A549 (cell line): Measurements from ENCODE around the gene SEMA6B. TPM values are rescaled to one million over a fixed set of nuclear protein-coding genes. Genes with fewer than 3 reads are reported as not detected.

Experiments used
- ATAC-seq, 2 experiments: fragments of 200-7000 bp in 1 of 2; fragments of >200 bp in 1 of 2; cut with Nextera tagmentation in 1 of 2; cut with Tn5 transposase in 1 of 2; 3 replicates each; pipeline versions ENCODE4 v1.8.0 to v1.9.1; 2018 to 2020; ENCODE audit warnings: mild to moderate bottlenecking in 1 of 2, moderate library complexity in 1 of 2
- CTCF ChIA-PET: fragments of 300-600 bp; sonication (Branson Sonifier 250); formaldehyde crosslinking; extraction: SDS; loops from one replicate; lab custom pipeline; 2021; ENCODE audit warnings: antibody characterized with exemption, inconsistent platforms; lab: Yijun Ruan, JAX
- POLR2A ChIA-PET: fragments of 350-600 bp; formaldehyde crosslinking; extraction: SDS; loops from one replicate; lab custom pipeline; 2021; ENCODE audit warnings: antibody characterized with exemption, inconsistent platforms; lab: Yijun Ruan, JAX
- DNase-seq, 2 experiments: peaks; one replicate each; pipeline versions ENCODE4 v3.0.0 to v3.0.0-alpha.2; 2011 to 2016; ENCODE audit warnings: low read depth in 1 of 2, low spot score in 1 of 2
- FAIRE-seq: peaks from 2 replicates; lab custom pipeline; 2011; peaks lifted over from hg19 to GRCh38; lab: Jason Lieb, UNC
- H3K27ac ChIP-seq, 2 experiments: fragments of >200 bp; sonication (Bioruptor Twin); formaldehyde crosslinking; 3 replicates each; pipeline ENCODE4 v1.5.1; 2016 to 2017
- H3K4me1 ChIP-seq: fragments of >200 bp; sonication (Bioruptor Twin); formaldehyde crosslinking; 3 replicates; pipeline ENCODE4 v1.6.1; 2016
- H3K4me2 ChIP-seq: fragments of >200 bp; sonication (Bioruptor Twin); formaldehyde crosslinking; 3 replicates; pipeline ENCODE4 v1.6.1; 2016
- H3K4me3 ChIP-seq: fragments of >200 bp; sonication (Bioruptor Twin); formaldehyde crosslinking; 3 replicates; pipeline ENCODE4 v1.5.1; 2016
- H3K9me3 ChIP-seq: fragments of >200 bp; sonication (Bioruptor Twin); formaldehyde crosslinking; 3 replicates; pipeline ENCODE4 v1.6.1; 2016
- ATOH8 ChIP-seq: fragments of 250-450 bp; sonication (Bioruptor Pico); IDR thresholded peaks from 2 replicates; pipeline ENCODE4 v1.5.0; 2020; ENCODE audit warnings: low read depth, mild to moderate bottlenecking, moderate library complexity
- BCL3 ChIP-seq: fragments of >200 bp; sonication (Bioruptor Twin); formaldehyde crosslinking; IDR thresholded peaks from 3 replicates; pipeline ENCODE4 v1.6.1; 2016
- CBX8 ChIP-seq: fragments of 200-600 bp; sonication (generic); IDR thresholded peaks from 2 replicates; pipeline ENCODE4 v1.6.1; 2016
- CTCF ChIP-seq: fragments of >200 bp; sonication (Bioruptor Twin); formaldehyde crosslinking; IDR thresholded peaks from 3 replicates; pipeline ENCODE4 v1.5.1; 2016
- EHF ChIP-seq: fragments of 250-450 bp; sonication (Bioruptor Pico); IDR thresholded peaks from 2 replicates; pipeline ENCODE4 v1.5.0; 2020; ENCODE audit warnings: mild to moderate bottlenecking
- HOXB13 ChIP-seq: fragments of 250-450 bp; sonication (Bioruptor Pico); IDR thresholded peaks from 2 replicates; pipeline ENCODE4 v1.5.0; 2020; ENCODE audit warnings: low read depth, mild to moderate bottlenecking, moderate library complexity
- MYC ChIP-seq: IDR thresholded peaks from 2 replicates; pipeline ENCODE4 v1.6.1; 2012; ENCODE audit warnings: mild to moderate bottlenecking, inconsistent platforms, low read length, improper control_type of control experiment, borderline replicate concordance
- PBX3 ChIP-seq: IDR thresholded peaks from 2 replicates; pipeline ENCODE4 v1.6.1; 2012
- REST ChIP-seq: fragments of 200-600 bp; sonication (generic); IDR thresholded peaks from 2 replicates; pipeline ENCODE4 v1.6.1; 2016; ENCODE audit warnings: antibody characterized with exemption, mild to moderate bottlenecking, moderate library complexity
- WGBS: methylation state at CpG from one replicate; pipeline ENCODE4 v1.1.6; 2017; ENCODE audit errors: missing lambda C conversion rate; 5-methylcytosine and 5-hydroxymethylcytosine counted together
- polyA plus RNA-seq, 4 experiments: library from polyadenylated mRNA; depleted of rRNA in 3 of 4; stranded (reverse); fragments of >200 nt; fragmentation: RNase III in 1 of 4; extraction: RNeasy Plus Mini Kit Qiagen cat#74134 plus additional on column Dnase treatment in 1 of 4; gene quantifications; 2 replicates in 3 of 4; 3 replicates in 1 of 4; pipeline ENCODE4 v1.2.3, GENCODE V29; 2011 to 2017

The SEMA6B gene
- polyA plus RNA-seq, 2 of the 4 experiments (the other 2 are of a cell fraction), result 5.7 to 9.0 TPM

GRCh38 chr19:4597975-4598671, 38.6 kb upstream of the SEMA6B start:
- Histone ChIP-seq H3K4me1 (peaks cover 3% of the 10 kb centered on the region; the same call in 1 of the 3 replicates), H3K4me3 (peak overlapping the region; percentile 44)
- FAIRE-seq (no peak), ATAC-seq (peak; percentile 67 to 80)
- POLR2A ChIA-PET, result no interaction called here
- 1% methylated on average over 11 of the region's 32 CpGs for WGBS
- TF ChIP-seq ATOH8 (CRISPR knock-in tag) (no peak), BCL3 (no peak)
- TF ChIP-seq, all 56 proteins: peak for 0
- H3K27ac ChIP-seq, result peak overlapping the region; percentile 38 to 80; a peak in 4 of 6 replicates
- H3K4me2 ChIP-seq, result peak overlapping the region; percentile 76
- CTCF ChIA-PET, result interaction anchor here (0.6 to 4.8 kb wide), 10 partner anchors 9 to 134 kb away, joined by 3 to 23 read pairs (median 4); no protein-coding TSS in a partner anchor
- DNase-seq, result peak; percentile 70 to 78
- no peaks in the 10 kb centered on the region for H3K9me3 ChIP-seq

GRCh38 chr19:4597278-4597974, 37.9 kb upstream of the SEMA6B start:
- Histone ChIP-seq H3K27ac (peak overlapping the region in 1 of 2 experiments; percentile 80; a peak in 3 of 6 replicates), H3K9me3 (no peaks in the 10 kb centered on the region), H3K4me3 (peak overlapping the region; percentile 44; the same call in 2 of the 3 replicates), H3K4me1 (peaks cover 3% of the 10 kb centered on the region; the same call in 1 of the 3 replicates), H3K4me2 (peak overlapping the region; percentile 76)
- FAIRE-seq (no peak), ATAC-seq (peak; percentile 62 to 65; a peak in 5 of 6 replicates), DNase-seq (peak in 1 of 2 experiments; percentile 64)
- WGBS, result 32% methylated on average over 17 of the region's 27 CpGs
- CTCF ChIA-PET, result interaction anchor here (0.8 to 4.8 kb wide), 8 partner anchors 8 to 134 kb away, joined by 3 to 23 read pairs (median 4); no protein-coding TSS in a partner anchor
- TF ChIP-seq CBX8, result no peak
- TF ChIP-seq MYC, result no peak
- TF ChIP-seq HOXB13 (CRISPR knock-in tag), result no peak
- no peak for TF ChIP-seq REST
- TF ChIP-seq CTCF, result no peak
- TF ChIP-seq BCL3, result no peak
- no peak for TF ChIP-seq EHF (CRISPR knock-in tag)
- no peak for TF ChIP-seq PBX3
- POLR2A ChIA-PET, result no interaction called here
